Spleen (tissue), 11 donors: ENCODE data around the gene ENPP5. TPM values are rescaled to one million over a fixed set of nuclear protein-coding genes. Genes with fewer than 3 reads are reported as not detected.

ENCODE experiments used
- DNase-seq: peaks from one replicate; pipeline ENCODE4 v3.0.0-alpha.2; 2020
- H3K27ac ChIP-seq, 8 donors: fragments of 200-600 bp; sonication (generic) in 7 of 8; 1 replicate in 4 of 8; 2 replicates in 4 of 8; pipeline versions ENCODE4 v1.5.0 to v1.8.0; 2016 to 2021; ENCODE audit warnings: inconsistent platforms in 4 of 8, mild to moderate bottlenecking in 4 of 8, moderate library complexity in 1 of 8
- H3K27me3 ChIP-seq, 7 donors: fragments of 200-600 bp; sonication (generic) in 6 of 7; replicated peaks in 1 of 7; 1 replicate in 4 of 7; 2 replicates in 3 of 7; pipeline versions ENCODE4 v1.5.0 to v1.8.0; 2016 to 2021; ENCODE audit warnings: inconsistent platforms in 3 of 7, mild to moderate bottlenecking in 1 of 7
- H3K36me3 ChIP-seq, 6 donors: fragments of 200-600 bp; sonication (generic) in 5 of 6; 1 replicate in 4 of 6; 2 replicates in 2 of 6; pipeline versions ENCODE4 v1.5.0 to v1.8.0; 2016 to 2021; ENCODE audit warnings: inconsistent platforms in 2 of 6
- H3K4me1 ChIP-seq, 6 donors: fragments of 200-600 bp; sonication (generic) in 5 of 6; 1 replicate in 3 of 6; 2 replicates in 3 of 6; pipeline versions ENCODE4 v1.5.0 to v1.8.0; 2016 to 2021; ENCODE audit warnings: inconsistent platforms in 3 of 6
- H3K4me3 ChIP-seq, 8 donors: fragments of 200-600 bp; sonication (generic) in 7 of 8; 1 replicate in 4 of 8; 2 replicates in 4 of 8; pipeline versions ENCODE4 v1.5.0 to v1.8.0; 2016 to 2021; ENCODE audit warnings: inconsistent platforms in 4 of 8, mild to moderate bottlenecking in 4 of 8, moderate library complexity in 2 of 8
- H3K9me3 ChIP-seq, 8 donors: fragments of 200-600 bp; sonication (generic) in 7 of 8; 1 replicate in 4 of 8; 2 replicates in 4 of 8; pipeline versions ENCODE4 v1.5.0 to v1.8.0; 2016 to 2021; ENCODE audit warnings: inconsistent platforms in 4 of 8
- POLR2A ChIP-seq, 3 donors: fragments of 450-650 bp; IDR thresholded peaks; one replicate each; pipeline ENCODE4 v1.5.1; 2017; ENCODE audit warnings: antibody characterized with exemption in 3 of 3, mild to moderate bottlenecking in 1 of 3
- POLR2AphosphoS5 ChIP-seq, 3 donors: sonication (generic); formaldehyde crosslinking; IDR thresholded peaks; one replicate each; pipeline ENCODE4 v1.5.1; 2017; ENCODE audit warnings: antibody characterized with exemption in 3 of 3
- WGBS, 5 donors: extraction: QIAGEN DNeasy Blood & Tissue Kit in 3 of 5; methylation state at CpG; one replicate each; pipeline versions ENCODE4 v1.1.5 to v1.1.7; 2013 to 2018; 5-methylcytosine and 5-hydroxymethylcytosine counted together
- intact Hi-C: fragments of 100-400 bp; cut with DNase I; formaldehyde crosslinking; loops from one replicate; pipeline ENCODE4 v1.15.0; 2023; ENCODE audit warnings: low total_unique reads
- polyA plus RNA-seq, 3 donors: library from polyadenylated mRNA; stranded (reverse); fragments of 200-250 nt; gene quantifications; one replicate each; pipeline ENCODE4 v1.2.1, GENCODE V29; 2013
- total RNA-seq, 7 donors: library from RNA; depleted of rRNA in 3 of 7; stranded (reverse); fragments of >200 nt in 3 of 7; fragmentation: NEBNext Ultra II Directional in 4 of 7; extraction: Animal tissue kit (Norgen Biotek cat#: 25700) in 4 of 7; gene quantifications; one replicate each; pipeline versions ENCODE4 v1.1.0 to v1.2.1, GENCODE V29; 2016 to 2021
- TF ChIP-seq, protein P1 (sequence below), 11 experiments: fragments of 200-600 bp in 7 of 11; fragments of 450-650 bp in 4 of 11; sonication (generic) in 4 of 11; IDR thresholded peaks in 8 of 11; conservative IDR thresholded peaks in 3 of 11; 1 replicate in 7 of 11; 2 replicates in 4 of 11; pipeline versions ENCODE4 v1.4.0 to v1.8.0; 2016 to 2021; ENCODE audit warnings: antibody characterized with exemption in 11 of 11, inconsistent platforms in 4 of 11, mild to moderate bottlenecking in 1 of 11
- donor health status: healthy with polysubstance abuse.
- donor health status: DM: no; HTN: no; CAD: no; lungs with moderate emphysema.
- donor health status: DM: no; HTN: no; CAD: no.
- donor health status: Bipolar disorder and iron deficiency.
- donor health status: healthy.
- donor health status: DM: no; HTN: no; CAD: no.
- donor health status: DM: yes; HTN: yes; CAD: no.

ENPP5 gene
- total and polyA plus RNA-seq, 10 donors: 1.7 to 13.6 (median 5.5) TPM

DNA sequence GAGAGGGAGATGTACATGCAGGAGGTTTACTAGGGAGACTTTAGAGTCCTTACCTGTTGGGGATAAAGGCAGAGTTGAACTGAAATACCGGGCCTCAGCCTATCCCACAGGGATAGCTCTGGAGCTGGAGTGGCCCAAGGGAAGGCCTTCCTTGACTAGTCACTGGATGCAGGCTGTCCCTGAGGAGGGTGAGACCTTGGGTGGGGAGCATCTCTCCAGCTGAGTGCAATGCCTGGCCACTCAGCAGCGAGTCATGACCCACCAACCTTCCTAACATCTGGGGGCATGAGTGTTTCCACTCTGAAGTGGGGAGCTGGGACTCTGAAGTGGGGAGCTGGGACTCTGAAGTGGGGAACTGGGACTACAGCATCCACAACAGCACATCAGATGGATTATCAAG lies 46.1 kb upstream of the ENPP5 start:
- no peak for DNase-seq
- intact Hi-C loops: loop anchor here (5.0 kb wide), 1 partner anchor 195 kb away; no protein-coding TSS in a partner anchor
- no peak overlapping the region for H3K4me3 ChIP-seq
- no peaks in the 10 kb centered on the region for H3K36me3 ChIP-seq
- TF ChIP-seq POLR2AphosphoS5 (IDR thresholded peaks at IDR 0.05) (no peak), POLR2A (IDR thresholded peaks at IDR 0.05) (no peak)
- TF ChIP-seq, protein P1, sequence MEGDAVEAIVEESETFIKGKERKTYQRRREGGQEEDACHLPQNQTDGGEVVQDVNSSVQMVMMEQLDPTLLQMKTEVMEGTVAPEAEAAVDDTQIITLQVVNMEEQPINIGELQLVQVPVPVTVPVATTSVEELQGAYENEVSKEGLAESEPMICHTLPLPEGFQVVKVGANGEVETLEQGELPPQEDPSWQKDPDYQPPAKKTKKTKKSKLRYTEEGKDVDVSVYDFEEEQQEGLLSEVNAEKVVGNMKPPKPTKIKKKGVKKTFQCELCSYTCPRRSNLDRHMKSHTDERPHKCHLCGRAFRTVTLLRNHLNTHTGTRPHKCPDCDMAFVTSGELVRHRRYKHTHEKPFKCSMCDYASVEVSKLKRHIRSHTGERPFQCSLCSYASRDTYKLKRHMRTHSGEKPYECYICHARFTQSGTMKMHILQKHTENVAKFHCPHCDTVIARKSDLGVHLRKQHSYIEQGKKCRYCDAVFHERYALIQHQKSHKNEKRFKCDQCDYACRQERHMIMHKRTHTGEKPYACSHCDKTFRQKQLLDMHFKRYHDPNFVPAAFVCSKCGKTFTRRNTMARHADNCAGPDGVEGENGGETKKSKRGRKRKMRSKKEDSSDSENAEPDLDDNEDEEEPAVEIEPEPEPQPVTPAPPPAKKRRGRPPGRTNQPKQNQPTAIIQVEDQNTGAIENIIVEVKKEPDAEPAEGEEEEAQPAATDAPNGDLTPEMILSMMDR (IDR thresholded peaks at IDR 0.05 in 8 of 11, conservative IDR thresholded peaks at IDR 0.05 in 3 of 11): no peak
- no peaks in the 10 kb centered on the region for H3K9me3 ChIP-seq
- no peaks in the 10 kb centered on the region for H3K27me3 ChIP-seq
- peak overlapping the region in 5 of 8 donors; percentile 41 to 73 (median 55) for H3K27ac ChIP-seq
- H3K4me1 ChIP-seq: peaks cover 0 to 44% (median 25%) of the 10 kb centered on the region in 6 donors
- WGBS, 5 donors: 88 to 97% (median 92%) methylated on average over 2 of the region's 2 CpGs

DNA sequence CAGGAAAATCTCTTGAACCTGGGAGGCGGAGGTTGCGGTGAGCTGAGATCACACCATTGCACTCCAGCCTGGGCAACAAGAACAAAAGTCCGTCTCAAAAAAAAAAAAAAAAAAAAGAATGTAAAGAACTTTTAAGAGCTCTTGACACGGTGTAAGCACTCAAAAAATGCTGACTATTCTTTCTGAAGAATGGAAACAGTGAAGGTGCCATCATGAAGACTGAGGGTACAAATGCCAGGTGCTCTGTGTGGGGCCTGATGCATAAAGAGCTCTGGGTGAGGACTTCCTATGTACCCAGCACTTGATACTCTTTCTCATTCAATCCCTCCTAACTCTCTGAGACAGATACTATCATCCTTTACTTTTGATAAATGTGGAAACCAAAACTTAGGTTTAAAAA lies 45.0 kb upstream of the ENPP5 start:
- peaks cover 0 to 39% (median 20%) of the 10 kb centered on the region in 6 donors for H3K4me1 ChIP-seq
- 91 to 93% (median 92%) methylated on average over 4 of the region's 4 CpGs for WGBS, 5 donors
- H3K36me3 ChIP-seq: no peaks in the 10 kb centered on the region
- H3K4me3 ChIP-seq: no peak overlapping the region
- H3K9me3 ChIP-seq: no peaks in the 10 kb centered on the region
- TF ChIP-seq, protein P1 (IDR thresholded peaks at IDR 0.05 in 8 of 11, conservative IDR thresholded peaks at IDR 0.05 in 3 of 11): no peak
- TF ChIP-seq POLR2AphosphoS5 (IDR thresholded peaks at IDR 0.05): no peak
- no peak for TF ChIP-seq POLR2A (IDR thresholded peaks at IDR 0.05)
- no peak for DNase-seq
- peak overlapping the region in 1 of 8 donors; percentile 73 for H3K27ac ChIP-seq
- H3K27me3 ChIP-seq: no peaks in the 10 kb centered on the region
- intact Hi-C loops: loop anchor here (5.0 kb wide), 1 partner anchor 197 kb away; no protein-coding TSS in a partner anchor

DNA sequence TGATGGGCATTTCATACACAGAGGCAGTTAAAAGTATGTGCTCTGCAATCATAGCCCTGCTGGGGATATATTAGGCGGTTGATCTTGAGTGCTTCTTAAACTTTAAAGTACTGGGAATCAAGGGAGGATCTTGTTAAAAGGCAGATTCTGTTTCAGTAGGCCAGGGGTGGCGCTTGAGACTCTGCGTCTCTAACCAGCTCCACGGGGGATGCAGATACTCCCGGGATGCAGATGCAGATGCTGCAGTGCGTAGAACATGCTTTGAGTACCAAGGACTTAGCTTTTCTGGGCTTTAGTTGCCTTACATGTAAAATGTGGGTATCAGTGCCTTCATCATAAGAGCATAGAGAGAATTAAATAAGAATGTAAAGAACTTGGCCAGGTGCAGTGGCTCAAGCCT lies 44.4 kb upstream of the ENPP5 start:
- Histone ChIP-seq H3K27me3 (no peaks in the 10 kb centered on the region), H3K9me3 (no peaks in the 10 kb centered on the region), H3K4me1 (peaks cover 0 to 33% (median 14%) of the 10 kb centered on the region in 6 donors), H3K36me3 (no peaks in the 10 kb centered on the region), H3K27ac (peak overlapping the region in 2 of 8 donors; percentile 22 to 52), H3K4me3 (no peak overlapping the region)
- no peak for DNase-seq
- intact Hi-C loops: loop anchor here (5.0 kb wide), 1 partner anchor 197 kb away; no protein-coding TSS in a partner anchor
- WGBS, 5 donors: 80 to 88% (median 81%) methylated on average over 6 of the region's 6 CpGs
- TF ChIP-seq POLR2A (IDR thresholded peaks at IDR 0.05) (no peak), POLR2AphosphoS5 (IDR thresholded peaks at IDR 0.05) (no peak)
- TF ChIP-seq, protein P1 (IDR thresholded peaks at IDR 0.05 in 8 of 11, conservative IDR thresholded peaks at IDR 0.05 in 3 of 11): no peak

DNA sequence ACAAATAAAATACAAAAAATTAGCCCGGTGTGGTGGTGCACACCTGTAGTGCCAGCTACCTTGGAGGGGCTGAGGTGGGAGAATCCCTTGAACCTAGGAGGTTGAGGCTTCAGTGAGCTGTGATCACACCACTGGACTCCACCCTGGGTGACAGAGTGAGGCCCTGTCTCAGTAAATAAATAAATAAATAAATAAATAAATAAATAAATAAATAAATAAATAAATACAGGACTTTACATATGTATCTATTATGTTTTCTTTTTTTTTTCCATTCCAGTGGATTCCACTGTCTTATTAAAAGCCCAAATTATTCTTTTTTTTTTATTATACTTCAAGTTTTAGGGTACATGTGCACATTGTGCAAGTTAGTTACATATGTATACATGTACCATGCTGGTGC lies 41.1 kb upstream of the ENPP5 start:
- 91 to 100% (median 97%) methylated on average over 1 of the region's 1 CpG for WGBS, 5 donors
- Histone ChIP-seq H3K27ac (no peak overlapping the region), H3K27me3 (no peaks in the 10 kb centered on the region), H3K9me3 (no peaks in the 10 kb centered on the region), H3K4me1 (peaks cover 0 to 2% (median 0%) of the 10 kb centered on the region in 6 donors), H3K4me3 (no peak overlapping the region), H3K36me3 (no peaks in the 10 kb centered on the region)
- intact Hi-C loops: no loop called here
- TF ChIP-seq, protein P1 (IDR thresholded peaks at IDR 0.05 in 8 of 11, conservative IDR thresholded peaks at IDR 0.05 in 3 of 11): no peak
- TF ChIP-seq POLR2AphosphoS5 (IDR thresholded peaks at IDR 0.05) (no peak), POLR2A (IDR thresholded peaks at IDR 0.05) (no peak)
- no peak for DNase-seq
